Epithelial cell of esophagus (primary cell): ENCODE data around the gene SAMD3.
"Not testable (repeated sequence)": the region's sequence is repeated elsewhere in the genome, so short reads cannot be mapped to it uniquely, and the experiment has no call there.

Source experiments
- DNase-seq: peaks from one replicate; pipeline ENCODE4 v3.0.0; 2010; ENCODE audit warnings: low read depth
- H3K4me3 ChIP-seq: 2 replicates; pipeline ENCODE4 v1.5.1; 2011; ENCODE audit warnings: mild to moderate bottlenecking, low read length, control low read depth
- TF ChIP-seq, protein P1 (sequence below): IDR thresholded peaks from 2 replicates; pipeline ENCODE4 v1.5.1; 2011; ENCODE audit warnings: low read depth, mild to moderate bottlenecking, low read length, control low read depth, inconsistent platforms; ENCODE audit not compliant: insufficient read depth; ENCODE audit errors: missing control alignments

SAMD3 gene

DNA sequence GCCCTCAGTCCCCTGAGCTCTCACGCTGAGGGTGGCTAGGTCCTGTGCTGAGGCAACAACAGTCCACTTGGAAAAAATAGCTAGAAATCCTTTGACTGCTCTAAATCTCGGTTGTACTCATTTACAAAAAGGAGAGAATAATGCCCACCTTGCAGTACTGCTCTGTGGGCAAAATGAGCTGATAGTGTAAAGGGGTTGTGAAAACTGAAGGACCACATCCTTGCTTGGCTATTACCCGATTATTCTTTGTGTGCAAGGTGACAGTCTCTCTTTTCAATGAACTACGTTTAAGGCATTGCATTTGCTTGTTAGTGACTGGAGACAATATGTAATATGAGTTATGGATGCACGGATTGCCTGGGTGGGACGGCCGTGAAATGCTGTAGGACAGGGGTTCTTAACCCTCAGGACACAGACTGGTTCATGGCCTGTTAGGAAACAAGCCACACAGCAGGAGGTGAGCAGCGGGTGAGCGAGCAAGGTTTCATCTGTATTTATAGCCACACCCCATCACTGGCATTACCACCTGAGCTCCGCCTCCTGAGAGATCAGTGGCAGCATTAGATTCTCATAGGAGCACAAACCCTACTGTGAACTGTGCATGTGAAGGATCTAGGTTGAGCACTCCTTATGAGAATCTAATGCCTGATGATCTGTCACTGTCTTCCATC, 14.6 kb downstream of the SAMD3 start:
- no peak overlapping the region for H3K4me3 ChIP-seq
- DNase-seq = no peak
- TF ChIP-seq, protein P1, sequence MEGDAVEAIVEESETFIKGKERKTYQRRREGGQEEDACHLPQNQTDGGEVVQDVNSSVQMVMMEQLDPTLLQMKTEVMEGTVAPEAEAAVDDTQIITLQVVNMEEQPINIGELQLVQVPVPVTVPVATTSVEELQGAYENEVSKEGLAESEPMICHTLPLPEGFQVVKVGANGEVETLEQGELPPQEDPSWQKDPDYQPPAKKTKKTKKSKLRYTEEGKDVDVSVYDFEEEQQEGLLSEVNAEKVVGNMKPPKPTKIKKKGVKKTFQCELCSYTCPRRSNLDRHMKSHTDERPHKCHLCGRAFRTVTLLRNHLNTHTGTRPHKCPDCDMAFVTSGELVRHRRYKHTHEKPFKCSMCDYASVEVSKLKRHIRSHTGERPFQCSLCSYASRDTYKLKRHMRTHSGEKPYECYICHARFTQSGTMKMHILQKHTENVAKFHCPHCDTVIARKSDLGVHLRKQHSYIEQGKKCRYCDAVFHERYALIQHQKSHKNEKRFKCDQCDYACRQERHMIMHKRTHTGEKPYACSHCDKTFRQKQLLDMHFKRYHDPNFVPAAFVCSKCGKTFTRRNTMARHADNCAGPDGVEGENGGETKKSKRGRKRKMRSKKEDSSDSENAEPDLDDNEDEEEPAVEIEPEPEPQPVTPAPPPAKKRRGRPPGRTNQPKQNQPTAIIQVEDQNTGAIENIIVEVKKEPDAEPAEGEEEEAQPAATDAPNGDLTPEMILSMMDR = no peak

DNA sequence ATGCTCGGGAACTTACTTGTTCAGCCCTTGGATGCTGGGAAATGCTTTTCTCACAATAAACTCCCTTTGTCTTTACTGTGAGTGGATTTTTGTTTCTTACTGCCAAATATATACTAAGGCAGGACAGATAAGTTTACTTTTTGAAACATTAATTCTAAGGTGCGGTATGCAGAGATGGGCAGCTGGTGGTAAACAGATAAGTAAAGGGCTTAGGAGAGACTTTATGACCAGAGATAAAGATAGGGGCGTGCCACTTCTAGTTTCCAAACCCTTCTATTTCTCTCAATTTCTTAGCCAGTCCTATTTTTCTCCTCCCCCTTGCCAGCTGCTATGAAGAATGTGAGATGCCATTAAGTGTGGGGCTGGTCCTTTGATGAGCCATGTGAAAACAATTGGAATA, 16.3 kb downstream of the SAMD3 start:
- no peak for DNase-seq
- TF ChIP-seq, protein P1 = no peak
- no peak overlapping the region for H3K4me3 ChIP-seq

DNA sequence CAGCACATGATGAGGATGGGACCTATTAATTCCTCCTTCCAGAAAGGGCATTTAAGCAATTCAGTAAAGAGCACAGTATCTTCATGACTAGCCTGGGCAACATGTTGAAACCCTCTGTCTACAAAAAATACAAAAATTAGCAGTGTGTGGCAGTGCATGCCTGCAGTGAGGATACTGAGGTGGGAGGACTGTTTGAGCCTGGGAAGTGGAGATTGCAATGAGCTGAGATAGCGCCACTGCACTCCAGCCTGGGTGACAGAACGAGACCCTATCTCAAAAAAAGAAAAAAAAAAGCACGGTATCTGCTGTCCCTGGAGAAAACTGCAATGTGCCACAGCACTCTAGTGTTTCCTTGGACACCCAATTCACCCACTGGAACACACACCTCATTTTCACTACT, 18.4 kb downstream of the SAMD3 start:
- no peak for DNase-seq
- TF ChIP-seq, protein P1 = no peak

DNA sequence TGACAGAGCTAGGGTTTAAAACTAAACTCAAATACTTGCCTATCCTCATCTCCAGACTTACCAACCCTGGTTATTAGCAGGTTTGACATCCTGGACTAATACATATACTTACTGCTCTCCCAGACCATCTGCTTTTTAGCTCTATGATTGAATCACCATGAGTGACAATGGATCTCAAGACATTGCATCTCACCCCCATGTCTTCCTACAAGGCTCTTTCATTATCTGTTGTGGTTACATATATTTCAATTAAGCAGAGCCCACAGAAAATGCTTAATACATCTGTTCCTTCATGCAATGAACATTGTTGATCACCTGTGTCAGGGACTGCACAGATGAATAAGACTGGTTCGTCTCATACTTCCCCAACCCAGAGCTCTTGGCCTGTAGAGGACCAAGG, 19.4 kb downstream of the SAMD3 start:
- H3K4me3 ChIP-seq = no peak overlapping the region
- TF ChIP-seq, protein P1 = no peak
- DNase-seq = no peak

More for the DNA sequence above, 18.4 kb downstream of the SAMD3 start:
- H3K4me3 ChIP-seq = no peak overlapping the region

DNA sequence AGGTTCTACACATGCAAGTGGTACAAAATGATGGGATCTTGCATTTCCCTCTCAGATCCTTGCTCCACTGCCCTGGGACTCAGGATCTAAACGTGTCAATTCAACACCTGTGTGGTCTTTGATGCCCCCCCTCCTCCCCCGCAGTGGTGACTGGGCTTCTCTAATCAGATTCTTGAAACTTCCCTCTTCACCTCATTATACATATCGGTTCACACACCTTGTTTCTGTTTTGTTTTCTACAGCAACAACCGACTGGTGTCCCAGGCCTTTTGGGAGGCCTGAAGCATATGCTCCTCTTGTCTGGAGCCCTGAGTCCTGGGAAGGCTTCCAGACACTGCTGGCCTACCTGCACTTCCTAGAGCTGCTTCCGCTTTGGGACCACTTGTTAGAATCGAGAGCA, 20.0 kb downstream of the SAMD3 start:
- no peak overlapping the region for H3K4me3 ChIP-seq
- TF ChIP-seq, protein P1 = no peak
- no peak for DNase-seq

DNA sequence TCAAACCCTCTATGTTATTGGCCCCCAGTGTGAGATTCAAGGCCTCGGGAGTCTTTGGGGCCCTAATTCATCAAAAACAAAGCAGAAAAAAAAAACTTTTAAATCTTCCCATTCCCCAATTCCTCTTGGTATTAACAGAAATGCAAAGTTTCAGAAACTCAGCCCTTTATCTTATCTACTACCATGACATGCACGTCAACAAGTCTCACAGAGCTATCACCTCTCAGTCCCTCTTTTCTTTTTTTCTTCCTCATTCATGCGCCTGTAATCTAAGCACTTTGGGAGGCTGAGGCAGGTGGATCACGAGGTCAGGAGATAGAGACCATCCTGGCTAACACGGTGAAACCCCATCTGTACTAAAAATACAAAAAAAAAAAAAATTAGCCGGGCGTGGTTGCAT, 22.7 kb downstream of the SAMD3 start:
- TF ChIP-seq, protein P1 = no peak
- H3K4me3 ChIP-seq = no peak overlapping the region
- DNase-seq = no peak

DNA sequence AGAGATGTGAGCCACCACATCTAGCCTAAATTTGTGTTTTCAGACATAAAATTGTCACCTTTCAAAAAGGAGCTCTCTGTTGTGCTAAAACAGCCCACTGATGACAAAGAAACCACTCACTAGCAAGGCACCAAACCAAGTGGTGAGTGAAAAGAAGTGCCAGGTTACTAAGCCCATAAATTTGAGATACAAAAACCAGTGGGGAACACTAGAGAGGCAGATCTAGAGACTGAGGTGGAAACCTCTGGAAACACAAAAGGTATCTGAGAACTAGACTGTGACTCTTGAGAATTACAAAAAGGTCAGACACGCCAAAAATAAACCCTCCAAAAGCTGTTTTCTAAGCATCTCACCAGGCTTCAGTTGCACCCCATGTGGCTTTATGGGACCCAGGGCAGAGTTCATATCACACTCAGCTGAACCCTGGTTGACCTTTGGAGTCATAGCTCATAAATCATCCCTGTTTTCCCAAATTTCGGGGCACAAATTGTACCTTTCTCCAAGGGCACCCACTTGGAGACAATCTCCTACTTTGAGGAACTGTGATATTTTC, 24.2 kb downstream of the SAMD3 start:
- DNase-seq = no peak
- H3K4me3 ChIP-seq = no peak overlapping the region
- TF ChIP-seq, protein P1 = no peak

DNA sequence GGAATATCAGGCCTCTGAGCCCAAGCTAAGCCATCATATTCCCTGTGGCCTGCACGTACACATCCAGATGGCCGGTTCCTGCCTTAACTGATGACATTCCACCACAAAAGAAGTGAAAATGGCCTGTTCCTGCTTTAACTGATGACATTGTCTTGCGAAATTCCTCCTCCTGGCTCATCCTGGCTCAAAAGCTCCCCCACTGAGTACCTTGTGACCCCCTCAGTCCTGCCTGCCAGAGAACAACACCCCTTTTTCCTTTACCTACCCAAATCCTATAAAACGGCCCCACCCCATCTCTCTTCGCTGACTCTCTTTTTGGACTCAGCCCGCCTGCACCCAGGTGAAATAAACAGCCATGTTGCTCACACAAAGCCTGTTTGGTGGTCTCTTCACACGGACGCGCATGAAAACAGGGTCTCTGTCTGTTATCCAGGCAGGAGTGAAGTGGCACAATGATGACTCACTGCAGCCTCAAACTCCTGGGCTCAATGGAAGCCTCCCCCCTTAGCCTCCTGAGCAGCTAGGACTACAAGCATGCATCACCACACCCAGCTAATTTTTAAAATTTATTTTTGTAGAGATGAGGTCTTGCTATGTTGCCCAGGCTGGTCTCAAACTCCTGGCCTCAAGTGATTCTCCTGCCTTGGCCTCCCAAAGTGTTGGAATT, 24.8 kb downstream of the SAMD3 start:
- not testable (repeated sequence) for H3K4me3 ChIP-seq, DNase-seq

DNA sequence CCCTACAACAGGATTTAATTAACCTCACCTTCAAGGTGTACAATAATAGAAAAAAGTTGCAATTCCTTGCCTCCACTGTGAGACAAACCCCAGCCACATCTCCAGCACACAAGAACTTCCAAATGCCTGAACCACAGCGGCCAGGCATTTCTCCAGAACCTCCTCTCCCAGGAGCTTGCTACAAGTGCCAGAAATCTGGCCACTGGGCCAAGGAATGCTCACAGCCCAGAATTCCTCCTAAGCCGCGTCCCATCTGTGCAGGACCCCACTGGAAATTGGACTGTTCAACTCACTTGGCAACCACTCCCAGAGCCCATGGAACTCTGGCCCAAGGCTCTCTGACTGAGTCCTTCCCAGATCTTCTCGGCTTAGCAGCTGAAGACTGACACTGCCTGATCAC, 28.3 kb downstream of the SAMD3 start:
- not testable (repeated sequence) for DNase-seq

More for the DNA sequence above, 28.3 kb downstream of the SAMD3 start:
- not testable (repeated sequence) for H3K4me3 ChIP-seq
